A549 (cell line): ENCODE results near the gene ITGB2.

Experiments
- EP300 ChIP-seq, 2 experiments: fragments of >200 bp; sonication (Bioruptor Twin); formaldehyde crosslinking; IDR thresholded peaks; 2 replicates in 1 of 2; 3 replicates in 1 of 2; pipeline ENCODE4 v1.6.1; 2016 to 2017
- MYC ChIP-seq: IDR thresholded peaks from 2 replicates; pipeline ENCODE4 v1.6.1; 2012; ENCODE audit warnings: mild to moderate bottlenecking, inconsistent platforms, low read length, improper control_type of control experiment, borderline replicate concordance
- NFE2L2 ChIP-seq: fragments of 150-350 bp; conservative IDR thresholded peaks from 2 replicates; pipeline ENCODE4 v1.6.1; 2014; ENCODE audit warnings: low read length
- POLR2A ChIP-seq: IDR thresholded peaks from 2 replicates; pipeline ENCODE4 v1.6.1; 2012; ENCODE audit warnings: mild to moderate bottlenecking, low read length
- RCOR1 ChIP-seq: fragments of 150-350 bp; IDR thresholded peaks from 2 replicates; pipeline ENCODE4 v1.6.1; 2014; ENCODE audit warnings: antibody characterized with exemption, low read length, low read depth
- REST ChIP-seq: fragments of 200-600 bp; sonication (generic); IDR thresholded peaks from 2 replicates; pipeline ENCODE4 v1.6.1; 2016; ENCODE audit warnings: antibody characterized with exemption, mild to moderate bottlenecking, moderate library complexity
- RFX5 ChIP-seq: fragments of 450-650 bp; IDR thresholded peaks from 2 replicates; pipeline ENCODE4 v1.7.1; 2014; ENCODE audit warnings: antibody characterized with exemption, mild to moderate bottlenecking, moderate library complexity
- SREBF2 ChIP-seq: fragments of 450-650 bp; IDR thresholded peaks from 2 replicates; pipeline ENCODE4 v1.6.1; 2014; ENCODE audit warnings: mild to moderate bottlenecking, moderate library complexity
- ZFP36 ChIP-seq: fragments of 450-650 bp; IDR thresholded peaks from 2 replicates; pipeline ENCODE4 v1.6.1; 2014; ENCODE audit warnings: borderline replicate concordance; ENCODE audit not compliant: partially characterized antibody

- TF ChIP-seq RCOR1 (no peak), EP300 (IDR thresholded peaks at IDR 0.05) (no peak), POLR2A (no peak), RFX5 (no peak), SREBF2 (no peak), REST (no peak), NFE2L2 (no peak), ZFP36 (no peak), MYC (no peak)
Measured at GRCh38 chr21:44846224-44846484, 74.5 kb downstream of the ITGB2 start.
